Activated T-cell treated with anti-CD3 and anti-CD28 coated beads, Interleukin-2, amount 50 U/mL, for 24 hours (primary cell): ENCODE results near the gene AREG.

Experiments
- DNase-seq: peaks from one replicate; pipeline ENCODE4 v3.0.0-alpha.2; 2020
- H3K27ac Mint-ChIP-seq: 2 replicates; pipeline ENCODE4 v1.8.0; 2020; ENCODE audit warnings: mild to moderate bottlenecking, mixed read lengths
- H3K27me3 Mint-ChIP-seq: 2 replicates; pipeline ENCODE4 v1.8.0; 2020; ENCODE audit warnings: mixed read lengths
- H3K36me3 Mint-ChIP-seq: 2 replicates; pipeline ENCODE4 v1.8.0; 2020; ENCODE audit warnings: low read depth, mixed read lengths
- H3K4me1 Mint-ChIP-seq: 2 replicates; pipeline ENCODE4 v1.8.0; 2020; ENCODE audit warnings: low read depth, mixed read lengths
- H3K4me3 Mint-ChIP-seq: 2 replicates; pipeline ENCODE4 v1.8.0; 2020; ENCODE audit warnings: mild to moderate bottlenecking, moderate library complexity, mixed read lengths
- H3K9me3 Mint-ChIP-seq: 2 replicates; pipeline ENCODE4 v1.8.0; 2020; ENCODE audit warnings: mixed read lengths

Gene AREG

DNA sequence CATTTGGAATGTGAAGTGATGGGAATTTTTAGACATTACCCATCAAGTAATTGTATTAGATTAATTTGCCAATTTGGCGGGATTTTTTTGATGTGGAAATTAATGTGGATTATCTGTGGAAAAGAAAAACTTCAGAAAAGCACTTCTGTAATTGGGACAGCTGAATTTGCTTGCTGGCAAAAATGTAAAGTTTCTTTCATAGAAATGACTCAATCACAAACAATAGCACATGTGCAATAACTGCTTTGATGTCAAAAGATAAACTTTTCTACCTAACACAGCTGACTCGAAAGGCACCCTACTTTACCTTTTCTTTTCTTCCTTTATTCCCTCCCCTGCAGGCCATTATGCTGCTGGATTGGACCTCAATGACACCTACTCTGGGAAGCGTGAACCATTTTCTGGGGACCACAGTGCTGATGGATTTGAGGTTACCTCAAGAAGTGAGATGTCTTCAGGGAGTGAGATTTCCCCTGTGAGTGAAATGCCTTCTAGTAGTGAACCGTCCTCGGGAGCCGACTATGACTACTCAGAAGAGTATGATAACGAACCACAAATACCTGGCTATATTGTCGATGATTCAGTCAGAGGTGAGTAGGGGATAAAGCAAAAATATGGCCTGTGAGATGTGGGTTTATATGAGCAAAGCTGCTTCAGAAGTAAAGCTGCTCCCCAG is 1.4 kb downstream of the AREG start:
- Mint-ChIP-seq H3K4me3 (no peak overlapping the region), H3K27ac (no peak overlapping the region), H3K27me3 (no peaks in the 10 kb centered on the region), H3K36me3 (peaks cover 2% of the 10 kb centered on the region), H3K4me1 (peaks cover 17% of the 10 kb centered on the region), H3K9me3 (no peaks in the 10 kb centered on the region)
- DNase-seq = no peak

GRCh38 chr4:74446896-74447295 is 2.0 kb downstream of the AREG start:
- no peak for DNase-seq
- Mint-ChIP-seq H3K27me3 (no peaks in the 10 kb centered on the region), H3K4me3 (no peak overlapping the region), H3K27ac (no peak overlapping the region), H3K9me3 (no peaks in the 10 kb centered on the region), H3K4me1 (peaks cover 17% of the 10 kb centered on the region), H3K36me3 (peaks cover 2% of the 10 kb centered on the region)

DNA sequence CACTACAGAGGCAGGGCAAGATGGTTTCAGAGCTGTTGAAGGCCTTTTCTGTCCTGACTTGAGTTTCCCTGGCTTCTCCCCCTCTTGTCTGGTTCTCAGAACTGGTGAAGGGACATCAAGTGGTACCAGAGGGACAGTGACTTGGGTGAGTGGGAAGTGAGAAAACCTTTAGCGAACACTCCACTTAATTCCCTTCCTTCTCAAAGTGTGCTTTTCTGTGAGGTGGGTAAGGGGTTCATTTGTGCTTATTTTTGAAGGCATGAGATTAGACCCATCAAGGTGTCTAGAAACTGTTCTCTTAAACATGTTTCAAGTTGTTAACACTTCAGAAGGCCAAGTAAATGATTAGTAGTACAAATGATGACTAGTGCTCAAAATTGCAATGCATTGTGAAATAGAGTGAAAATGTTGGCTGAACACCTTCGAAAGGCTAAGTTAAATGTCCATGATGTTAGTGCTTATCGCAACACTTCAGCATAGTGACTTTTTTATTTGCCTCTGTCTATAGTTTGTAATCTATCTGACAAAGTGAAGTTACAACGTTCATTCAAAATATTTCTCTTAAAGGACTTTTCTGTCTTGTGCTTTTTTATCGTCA is 2.8 kb downstream of the AREG start:
- H3K27me3 Mint-ChIP-seq = no peaks in the 10 kb centered on the region
- no peaks in the 10 kb centered on the region for H3K9me3 Mint-ChIP-seq
- H3K36me3 Mint-ChIP-seq = peaks cover 2% of the 10 kb centered on the region
- H3K4me3 Mint-ChIP-seq = no peak overlapping the region
- peaks cover 17% of the 10 kb centered on the region for H3K4me1 Mint-ChIP-seq
- no peak overlapping the region for H3K27ac Mint-ChIP-seq
- no peak for DNase-seq

DNA sequence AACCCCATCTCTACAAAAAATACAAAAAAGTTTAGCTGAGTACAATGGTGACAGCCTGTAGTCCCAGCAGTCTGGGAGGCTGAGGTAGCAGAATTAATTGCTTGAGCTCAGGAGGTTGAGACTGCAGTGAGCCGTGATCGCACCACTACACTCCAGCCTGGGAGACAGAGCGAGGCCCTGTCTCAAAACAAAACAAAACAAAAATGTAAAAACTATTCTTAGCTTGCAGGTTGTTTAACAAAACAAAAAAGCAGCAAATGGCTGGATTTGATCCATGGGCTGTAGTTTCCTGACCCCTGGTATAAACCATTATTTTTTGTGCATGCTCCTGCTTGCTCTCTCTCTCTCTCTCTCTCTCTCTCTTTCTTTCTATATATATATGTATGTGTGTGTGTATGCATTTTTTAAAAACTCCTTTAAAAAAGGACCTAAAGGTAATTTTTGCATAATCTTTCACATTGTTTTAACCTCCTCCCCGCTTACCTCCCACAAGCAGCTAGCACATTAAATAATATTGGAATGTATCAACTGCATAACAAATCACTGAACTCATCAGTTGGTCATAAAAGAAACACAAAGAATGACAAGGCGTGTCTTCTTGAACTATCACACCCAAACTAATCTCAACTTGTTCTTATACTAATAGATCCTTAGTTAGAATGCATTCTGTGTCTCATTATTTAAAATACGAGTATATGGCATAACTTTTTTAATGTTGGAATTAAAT is 4.8 kb downstream of the AREG start:
- no peaks in the 10 kb centered on the region for H3K9me3 Mint-ChIP-seq
- H3K27me3 Mint-ChIP-seq = no peaks in the 10 kb centered on the region
- no peak for DNase-seq
- no peak overlapping the region for H3K27ac Mint-ChIP-seq
- peaks cover 2% of the 10 kb centered on the region for H3K36me3 Mint-ChIP-seq
- no peak overlapping the region for H3K4me3 Mint-ChIP-seq
- peaks cover 11% of the 10 kb centered on the region for H3K4me1 Mint-ChIP-seq

DNA sequence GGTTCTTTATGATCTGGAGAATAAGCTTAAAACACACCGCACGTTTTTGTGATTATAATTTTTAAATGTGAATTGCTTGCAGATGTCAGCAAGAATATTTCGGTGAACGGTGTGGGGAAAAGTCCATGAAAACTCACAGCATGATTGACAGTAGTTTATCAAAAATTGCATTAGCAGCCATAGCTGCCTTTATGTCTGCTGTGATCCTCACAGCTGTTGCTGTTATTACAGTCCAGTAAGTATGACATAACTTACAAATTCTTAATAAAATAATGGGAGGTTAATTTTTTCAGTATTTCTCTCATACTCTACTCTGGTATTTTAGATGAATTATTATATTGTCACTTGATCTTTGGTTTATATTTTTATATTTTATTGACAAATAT is 5.4 kb downstream of the AREG start:
- Mint-ChIP-seq H3K4me1 (peaks cover 7% of the 10 kb centered on the region), H3K36me3 (peaks cover 2% of the 10 kb centered on the region), H3K4me3 (no peak overlapping the region), H3K27ac (no peak overlapping the region), H3K9me3 (no peaks in the 10 kb centered on the region), H3K27me3 (no peaks in the 10 kb centered on the region)
- DNase-seq = no peak

- no peaks in the 10 kb centered on the region for H3K27me3 Mint-ChIP-seq
- DNase-seq = no peak
- no peaks in the 10 kb centered on the region for H3K9me3 Mint-ChIP-seq
- peaks cover 4% of the 10 kb centered on the region for H3K4me1 Mint-ChIP-seq
- no peak overlapping the region for H3K27ac Mint-ChIP-seq
- peaks cover 2% of the 10 kb centered on the region for H3K36me3 Mint-ChIP-seq
- H3K4me3 Mint-ChIP-seq = no peak overlapping the region
These were observed 6.3 kb downstream of the AREG start for GRCh38 chr4:74451214-74451661.

GRCh38 chr4:74453037-74453635 is 8.2 kb downstream of the AREG start:
- peaks cover 2% of the 10 kb centered on the region for H3K36me3 Mint-ChIP-seq
- DNase-seq = no peak
- no peaks in the 10 kb centered on the region for H3K27me3 Mint-ChIP-seq
- no peaks in the 10 kb centered on the region for H3K9me3 Mint-ChIP-seq
- no peak overlapping the region for H3K27ac Mint-ChIP-seq
- peaks cover 1% of the 10 kb centered on the region for H3K4me1 Mint-ChIP-seq
- H3K4me3 Mint-ChIP-seq = no peak overlapping the region

DNA sequence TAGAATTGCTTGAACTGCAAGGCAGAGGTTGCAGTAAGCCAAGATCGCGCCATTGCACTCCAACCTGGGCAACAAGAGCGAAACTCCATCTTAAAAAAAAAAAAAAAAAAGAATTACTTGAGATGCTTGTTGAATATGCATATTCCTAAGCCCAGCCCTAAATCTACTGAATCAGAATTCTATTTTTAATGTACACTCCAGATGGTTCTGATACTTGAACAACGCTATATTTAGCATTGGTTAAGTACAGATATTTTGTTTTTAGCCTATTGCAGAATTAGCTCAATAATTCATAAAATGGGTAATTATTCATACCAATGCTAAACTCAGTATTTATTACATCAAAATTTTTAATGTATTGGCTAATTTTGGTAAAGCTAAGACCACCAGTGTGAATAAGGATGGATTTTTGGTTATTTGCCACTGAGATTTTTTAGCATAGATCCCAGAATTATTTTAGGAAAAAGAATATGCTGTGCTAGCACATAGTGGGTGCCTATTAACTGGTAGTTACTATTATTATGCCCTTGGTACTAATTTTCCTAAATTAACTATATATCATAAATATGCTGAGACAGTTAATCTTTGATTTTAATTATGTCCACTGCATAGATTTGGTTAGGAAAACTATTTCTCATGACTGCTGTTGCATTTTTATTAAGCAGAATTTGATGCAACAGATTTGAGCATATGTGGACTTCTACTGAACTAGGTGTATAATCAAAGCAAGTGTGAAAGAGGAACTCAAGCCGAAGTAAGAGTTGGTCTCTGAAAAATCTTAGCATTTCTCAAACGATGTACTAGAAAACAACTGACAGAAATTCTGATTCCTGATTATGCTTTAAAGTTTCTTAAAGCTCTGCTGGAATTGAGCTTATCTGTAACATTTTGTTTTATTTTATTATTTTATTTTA is 9.2 kb downstream of the AREG start:
- H3K9me3 Mint-ChIP-seq = no peaks in the 10 kb centered on the region
- no peak overlapping the region for H3K27ac Mint-ChIP-seq
- H3K36me3 Mint-ChIP-seq = no peaks in the 10 kb centered on the region
- H3K4me1 Mint-ChIP-seq = peaks cover 1% of the 10 kb centered on the region
- no peak overlapping the region for H3K4me3 Mint-ChIP-seq
- DNase-seq = no peak
- peaks cover 4% of the 10 kb centered on the region for H3K27me3 Mint-ChIP-seq

- Mint-ChIP-seq H3K9me3 (peaks cover 6% of the 10 kb centered on the region), H3K4me1 (peaks cover 1% of the 10 kb centered on the region), H3K36me3 (no peaks in the 10 kb centered on the region), H3K27ac (no peak overlapping the region), H3K4me3 (no peak overlapping the region), H3K27me3 (peaks cover 14% of the 10 kb centered on the region)
- DNase-seq = no peak
These were observed 10.6 kb downstream of the AREG start for GRCh38 chr4:74455361-74456055.

GRCh38 chr4:74456056-74456744 is 11.3 kb downstream of the AREG start:
- Mint-ChIP-seq H3K9me3 (peaks cover 6% of the 10 kb centered on the region), H3K27ac (no peak overlapping the region), H3K36me3 (no peaks in the 10 kb centered on the region), H3K27me3 (peaks cover 14% of the 10 kb centered on the region), H3K4me3 (no peak overlapping the region), H3K4me1 (no peaks in the 10 kb centered on the region)
- no peak for DNase-seq

GRCh38 chr4:74456849-74457395 is 12.0 kb downstream of the AREG start:
- no peak overlapping the region for H3K4me3 Mint-ChIP-seq
- no peak for DNase-seq
- peaks cover 14% of the 10 kb centered on the region for H3K27me3 Mint-ChIP-seq
- H3K36me3 Mint-ChIP-seq = no peaks in the 10 kb centered on the region
- H3K27ac Mint-ChIP-seq = no peak overlapping the region
- peaks cover 6% of the 10 kb centered on the region for H3K9me3 Mint-ChIP-seq
- H3K4me1 Mint-ChIP-seq = no peaks in the 10 kb centered on the region

DNA sequence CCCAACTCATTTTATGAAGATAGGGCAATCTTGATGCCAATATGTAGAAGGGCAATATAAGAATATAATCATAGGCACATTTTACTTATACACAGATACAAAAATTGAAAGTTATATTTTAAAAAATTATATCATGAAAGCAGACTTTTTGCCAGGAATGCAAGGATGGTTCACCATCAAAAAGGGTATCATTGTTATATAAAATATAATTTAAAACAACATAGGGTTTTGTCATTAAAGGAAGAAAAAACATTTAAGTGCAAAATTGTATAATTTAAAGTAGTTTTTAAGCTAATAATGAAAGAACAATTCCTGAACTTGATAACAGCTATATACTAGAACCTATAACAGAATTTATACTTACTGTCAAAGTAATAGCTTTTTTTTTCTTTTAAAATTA is 15.9 kb downstream of the AREG start:
- DNase-seq = no peak
- H3K27me3 Mint-ChIP-seq = peaks cover 14% of the 10 kb centered on the region
- H3K27ac Mint-ChIP-seq = no peak overlapping the region
- H3K4me3 Mint-ChIP-seq = no peak overlapping the region
- H3K4me1 Mint-ChIP-seq = no peaks in the 10 kb centered on the region
- no peaks in the 10 kb centered on the region for H3K36me3 Mint-ChIP-seq
- H3K9me3 Mint-ChIP-seq = peaks cover 6% of the 10 kb centered on the region

DNA sequence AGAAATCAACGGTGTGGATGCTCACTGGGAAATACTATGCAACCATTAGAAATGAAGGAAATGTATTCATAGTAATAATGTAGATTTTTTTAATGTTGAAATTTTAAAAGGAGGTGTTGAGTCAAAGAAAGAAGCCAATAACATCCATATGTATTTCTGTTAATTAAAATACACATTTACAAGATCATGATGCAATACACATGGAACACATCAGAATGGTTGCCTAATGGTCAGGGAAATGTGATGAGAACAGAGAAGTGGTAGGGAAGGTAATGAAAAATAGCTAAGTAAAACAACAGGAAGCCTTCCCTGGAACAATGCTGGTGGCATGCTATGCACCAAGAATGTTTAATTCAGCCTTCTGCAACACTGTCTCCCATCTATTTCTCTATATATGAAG is 18.2 kb downstream of the AREG start:
- peaks cover 14% of the 10 kb centered on the region for H3K27me3 Mint-ChIP-seq
- no peaks in the 10 kb centered on the region for H3K36me3 Mint-ChIP-seq
- H3K27ac Mint-ChIP-seq = no peak overlapping the region
- H3K4me3 Mint-ChIP-seq = no peak overlapping the region
- peaks cover 6% of the 10 kb centered on the region for H3K9me3 Mint-ChIP-seq
- H3K4me1 Mint-ChIP-seq = no peaks in the 10 kb centered on the region
- DNase-seq = no peak
